Ishikawa (cell line): ENCODE measurements around the gene NFE2L1.

Experiments
- CEBPB ChIP-seq: IDR thresholded peaks from 2 replicates; pipeline ENCODE4 v1.6.1; 2012
- CREB1 ChIP-seq: IDR thresholded peaks from 2 replicates; pipeline ENCODE4 v1.6.1; 2012; ENCODE audit warnings: low read depth
- EGR1 ChIP-seq: IDR thresholded peaks from 2 replicates; pipeline ENCODE4 v1.6.1; 2012
- EP300 ChIP-seq: IDR thresholded peaks from 2 replicates; pipeline ENCODE4 v1.6.1; 2012; ENCODE audit warnings: borderline replicate concordance
- FOXM1 ChIP-seq: IDR thresholded peaks from 2 replicates; pipeline ENCODE4 v1.6.1; 2012; ENCODE audit warnings: low read depth, borderline replicate concordance
- MAX ChIP-seq: IDR thresholded peaks from 2 replicates; pipeline ENCODE4 v1.6.1; 2012
- NFIC ChIP-seq: IDR thresholded peaks from 2 replicates; pipeline ENCODE4 v1.6.1; 2012
- RAD21 ChIP-seq: IDR thresholded peaks from 2 replicates; pipeline ENCODE4 v1.6.1; 2012; ENCODE audit warnings: low read depth
- REST ChIP-seq: IDR thresholded peaks from 2 replicates; pipeline ENCODE4 v1.6.1; 2012; ENCODE audit warnings: low read depth, mild to moderate bottlenecking
- TAF1 ChIP-seq: IDR thresholded peaks from 2 replicates; pipeline ENCODE4 v1.6.1; 2012; ENCODE audit warnings: low read depth, mild to moderate bottlenecking
- TCF12 ChIP-seq: IDR thresholded peaks from 2 replicates; pipeline ENCODE4 v1.6.1; 2012; ENCODE audit warnings: low read depth
- TEAD4 ChIP-seq: IDR thresholded peaks from 2 replicates; pipeline ENCODE4 v1.6.1; 2012
- USF1 ChIP-seq: IDR thresholded peaks from 2 replicates; pipeline ENCODE4 v1.6.1; 2012
- YY1 ChIP-seq: IDR thresholded peaks from 2 replicates; pipeline ENCODE4 v1.6.1; 2012; ENCODE audit warnings: low read depth
- ZBTB7A ChIP-seq: IDR thresholded peaks from 2 replicates; pipeline ENCODE4 v1.6.1; 2012; ENCODE audit warnings: low read depth

The NFE2L1 gene

GRCh38 chr17:48093341-48094045, 45.3 kb downstream of the NFE2L1 start:
- no peak for TF ChIP-seq TAF1
- TF ChIP-seq FOXM1, result no peak
- no peak for TF ChIP-seq MAX
- TF ChIP-seq EGR1, result no peak

- TF ChIP-seq NFIC (no peak), CREB1 (no peak), MAX (no peak), TEAD4 (no peak), CEBPB (no peak), ZBTB7A (no peak), TCF12 (no peak), YY1 (no peak), FOXM1 (no peak), REST (no peak), EGR1 (no peak), USF1 (no peak), EP300 (no peak), TAF1 (no peak), RAD21 (no peak)
Measured at GRCh38 chr17:48095611-48096010, 47.5 kb downstream of the NFE2L1 start.

GRCh38 chr17:48100160-48100559, 52.0 kb downstream of the NFE2L1 start:
- no peak for TF ChIP-seq EP300
- 0 out of 2 replicates have a peak, but pooled peaks have one; percentile 28 for TF ChIP-seq FOXM1

GRCh38 chr17:48100591-48101011, 52.4 kb downstream of the NFE2L1 start:
- no peak for TF ChIP-seq TEAD4
- no peak for TF ChIP-seq RAD21
- TF ChIP-seq MAX, result no peak
- TF ChIP-seq YY1, result no peak
- no peak for TF ChIP-seq CEBPB
- TF ChIP-seq TCF12, result no peak
- no peak for TF ChIP-seq NFIC
- no peak for TF ChIP-seq TAF1
- no peak for TF ChIP-seq ZBTB7A
- TF ChIP-seq EGR1, result no peak
- no peak for TF ChIP-seq FOXM1
- TF ChIP-seq CREB1, result no peak
- no peak for TF ChIP-seq EP300
- TF ChIP-seq USF1, result no peak
- TF ChIP-seq REST, result no peak

- no peak for TF ChIP-seq FOXM1
- TF ChIP-seq NFIC, result peak; percentile 37; the same call in 1 of the 2 replicates
- TF ChIP-seq TAF1, result peak; percentile 40; the same call in 1 of the 2 replicates
- TF ChIP-seq RAD21, result no peak
- no peak; the same call in 1 of the 2 replicates for TF ChIP-seq TCF12
- TF ChIP-seq USF1, result peak; percentile 43
- TF ChIP-seq MAX, result peak; percentile 50
Measured at GRCh38 chr17:48101012-48101720, 53.0 kb downstream of the NFE2L1 start, which contains the start of gene CBX1. Gene CBX1, minus strand, starts transcription at chr17:48101478. Its CDS starts 24,474 bp downstream, at chr17:48077004.
